ENCODE data around the gene TRIM9. TPM values are rescaled to one million over a fixed set of nuclear protein-coding genes. Genes with fewer than 3 reads are reported as not detected.
"Not testable (repeated sequence)": the region's sequence is repeated elsewhere in the genome, so short reads cannot be mapped to it uniquely, and the experiment has no call there.

Gene TRIM9
- total RNA-seq, 4 donors from 2014 or later = 2.4 to 7.6 (median 3.4) TPM

GRCh38 chr14:50999726-51000125 is 95.2 kb downstream of the TRIM9 start:
- Histone ChIP-seq H3K36me3 (no peaks in the 10 kb centered on the region), H3K4me1 (no peaks in the 10 kb centered on the region), H3K4me3 (no peak overlapping the region), H3K9me3 (no peaks in the 10 kb centered on the region), H3K27me3 (no peaks in the 10 kb centered on the region), H3K27ac (no peak overlapping the region)
- no peak for DNase-seq
- TF ChIP-seq CTCF (IDR thresholded peaks at IDR 0.05) (no peak), POLR2A (IDR thresholded peaks at IDR 0.05) (no peak)
- intact Hi-C loops (cut with DNase I; ENCODE audit: low total_unique reads) = no loop called here

DNA sequence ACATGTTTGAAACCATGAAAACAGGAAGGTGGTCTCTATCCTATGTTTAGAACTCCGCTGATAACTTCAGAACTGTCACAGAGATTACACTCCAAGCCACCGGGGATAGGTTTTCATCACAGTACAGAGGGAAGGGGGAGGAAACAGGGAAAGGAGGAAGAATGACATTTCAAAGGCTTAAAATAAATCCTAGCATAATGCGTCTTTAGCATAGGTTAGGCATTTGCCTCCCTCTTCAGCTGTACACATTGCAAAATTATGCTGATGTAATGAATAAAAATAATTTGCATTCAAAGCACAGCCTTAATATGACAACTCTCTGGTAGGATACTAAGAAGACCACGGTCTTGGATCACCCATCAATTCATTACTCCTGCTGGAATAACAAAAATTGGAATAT is 96.3 kb downstream of the TRIM9 start:
- H3K36me3 ChIP-seq = no peaks in the 10 kb centered on the region
- intact Hi-C loops (cut with DNase I; ENCODE audit: low total_unique reads) = no loop called here
- no peaks in the 10 kb centered on the region for H3K27me3 ChIP-seq

GRCh38 chr14:50997712-50998111 is 97.2 kb downstream of the TRIM9 start:
- Histone ChIP-seq H3K4me3 (no peak overlapping the region), H3K36me3 (no peaks in the 10 kb centered on the region), H3K27ac (no peak overlapping the region), H3K4me1 (no peaks in the 10 kb centered on the region), H3K9me3 (no peaks in the 10 kb centered on the region), H3K27me3 (no peaks in the 10 kb centered on the region)
- intact Hi-C loops (cut with DNase I; ENCODE audit: low total_unique reads) = no loop called here
- DNase-seq = no peak
- no peak for TF ChIP-seq POLR2A (IDR thresholded peaks at IDR 0.05)
- TF ChIP-seq CTCF (IDR thresholded peaks at IDR 0.05) = no peak

More for the DNA sequence above, 96.3 kb downstream of the TRIM9 start:
- DNase-seq = no peak
- TF ChIP-seq POLR2A (IDR thresholded peaks at IDR 0.05) (no peak), CTCF (IDR thresholded peaks at IDR 0.05) (no peak)
- no peak overlapping the region for H3K4me3 ChIP-seq
- no peak overlapping the region for H3K27ac ChIP-seq
- H3K4me1 ChIP-seq = no peaks in the 10 kb centered on the region
- H3K9me3 ChIP-seq = no peaks in the 10 kb centered on the region

DNA sequence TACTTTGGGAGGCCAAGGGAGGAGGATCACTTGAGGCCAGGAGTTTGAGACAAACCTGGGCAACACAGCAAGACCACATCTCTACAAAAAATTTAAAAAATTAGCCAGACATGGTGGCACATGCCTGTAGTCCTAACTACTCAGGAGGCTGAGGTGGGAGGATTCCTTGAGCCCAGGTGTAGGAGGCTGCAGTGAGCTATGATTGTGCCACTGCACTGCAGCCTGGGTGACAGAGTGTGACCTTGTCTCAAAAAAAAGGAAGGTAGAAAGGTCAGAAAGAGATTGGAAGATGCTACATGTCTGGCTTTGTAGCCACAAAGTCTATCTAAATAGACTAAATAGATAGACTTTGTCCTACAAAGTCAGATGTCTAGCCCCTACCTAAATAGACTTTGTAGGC is 100.7 kb downstream of the TRIM9 start:
- H3K27me3 ChIP-seq; H3K9me3 ChIP-seq; DNase-seq; H3K4me1 ChIP-seq; H3K36me3 ChIP-seq; intact Hi-C loops (cut with DNase I; ENCODE audit: low total_unique reads); H3K4me3 ChIP-seq; H3K27ac ChIP-seq: not testable (repeated sequence)

DNA sequence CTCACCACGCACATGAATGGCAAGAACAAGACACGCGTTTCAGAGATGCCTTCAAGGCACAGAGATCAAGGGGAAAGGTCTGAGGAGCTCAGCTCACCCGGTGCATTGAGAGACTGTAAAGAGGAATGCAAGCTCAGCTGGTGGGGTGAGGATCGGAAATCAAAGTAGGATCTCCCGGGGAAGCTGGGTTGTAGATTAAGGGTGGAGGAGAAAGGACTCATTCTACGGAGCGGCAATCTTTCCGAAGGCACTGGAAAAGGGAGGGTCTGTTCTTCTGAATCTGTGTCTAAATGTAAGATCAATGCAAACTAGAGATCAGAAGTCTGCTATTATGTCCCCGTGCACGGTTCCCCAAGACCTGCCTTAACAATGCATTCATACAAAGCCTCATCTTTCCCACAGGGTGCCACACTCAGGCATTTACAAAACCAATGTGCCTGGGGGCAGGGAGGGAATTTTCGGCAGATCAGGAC is 109.0 kb downstream of the TRIM9 start:
- Histone ChIP-seq H3K27me3 (no peaks in the 10 kb centered on the region), H3K4me3 (no peak overlapping the region), H3K27ac (no peak overlapping the region), H3K9me3 (no peaks in the 10 kb centered on the region), H3K36me3 (no peaks in the 10 kb centered on the region), H3K4me1 (no peaks in the 10 kb centered on the region)
- intact Hi-C loops (cut with DNase I; ENCODE audit: low total_unique reads) = no loop called here
- TF ChIP-seq CTCF (IDR thresholded peaks at IDR 0.05) = no peak
- TF ChIP-seq POLR2A (IDR thresholded peaks at IDR 0.05) = no peak
- no peak for DNase-seq
